Common myeloid progenitor, CD34-positive (primary cell): Measurements from ENCODE around the gene ATP5MG.
"Not testable (repeated sequence)": the region's sequence is repeated elsewhere in the genome, so short reads cannot be mapped to it uniquely, and the experiment has no call there.

ENCODE experiments used
- CTCF ChIA-PET: fragments of 350-600 bp; sonication (Branson Sonifier 250); formaldehyde crosslinking; loops from one replicate; lab custom pipeline; 2021; ENCODE audit warnings: antibody characterized with exemption; lab: Charles Lee
- POLR2A ChIA-PET: fragments of 350-600 bp; sonication (Branson Sonifier 250); formaldehyde crosslinking; loops from one replicate; lab custom pipeline; 2021; ENCODE audit warnings: antibody characterized with exemption; lab: Charles Lee
- DNase-seq, 3 donors: peaks; one replicate each; pipeline versions ENCODE4 v3.0.0 to v3.0.0-alpha.2; 2013
- H3K27ac ChIP-seq, 2 experiments: 1 replicate in 1 of 2; 2 replicates in 1 of 2; pipeline ENCODE4 v1.7.0; 2013; ENCODE audit warnings: inconsistent platforms in 2 of 2, low read length in 2 of 2, mild to moderate bottlenecking in 2 of 2, low read depth in 1 of 2, moderate library complexity in 1 of 2; ENCODE audit not compliant: severe bottlenecking in 2 of 2, insufficient read depth in 1 of 2, poor library complexity in 1 of 2
- H3K27me3 ChIP-seq, 5 experiments: replicated peaks in 2 of 5; 1 replicate in 3 of 5; 2 replicates in 2 of 5; pipeline versions ENCODE4 v1.6.1 to v1.7.0; 2013; ENCODE audit warnings: low read length in 4 of 5, mild to moderate bottlenecking in 2 of 5, moderate library complexity in 2 of 5, inconsistent platforms in 1 of 5; ENCODE audit not compliant: insufficient read depth in 5 of 5, control insufficient read depth in 4 of 5
- H3K36me3 ChIP-seq, 4 experiments: 1 replicate in 2 of 4; 2 replicates in 2 of 4; pipeline versions ENCODE4 v1.6.1 to v1.7.0; 2013; ENCODE audit warnings: low read length in 3 of 4, control low read depth in 1 of 4, mild to moderate bottlenecking in 1 of 4; ENCODE audit not compliant: control insufficient read depth in 4 of 4, insufficient read depth in 4 of 4
- H3K4me1 ChIP-seq, 4 experiments: 1 replicate in 3 of 4; 2 replicates in 1 of 4; pipeline versions ENCODE4 v1.6.1 to v1.7.1; 2013; ENCODE audit warnings: low read length in 3 of 4, mild to moderate bottlenecking in 3 of 4, control low read depth in 1 of 4, inconsistent platforms in 1 of 4, moderate library complexity in 1 of 4; ENCODE audit not compliant: control insufficient read depth in 4 of 4, insufficient read depth in 4 of 4; ENCODE audit errors: control extremely low read depth in 1 of 4
- H3K4me3 ChIP-seq, 7 experiments: 1 replicate in 4 of 7; 2 replicates in 3 of 7; pipeline versions ENCODE4 v1.5.1 to v1.7.0; 2013; ENCODE audit warnings: mild to moderate bottlenecking in 7 of 7, low read length in 6 of 7, moderate library complexity in 6 of 7, inconsistent platforms in 2 of 7, low read depth in 2 of 7, control low read depth in 1 of 7; ENCODE audit not compliant: insufficient read depth in 4 of 7, control insufficient read depth in 1 of 7; ENCODE audit errors: extremely low read depth in 1 of 7
- H3K9me3 ChIP-seq, 5 experiments: 1 replicate in 4 of 5; 2 replicates in 1 of 5; pipeline versions ENCODE4 v1.6.1 to v1.7.1; 2013; ENCODE audit warnings: low read length in 4 of 5, mild to moderate bottlenecking in 2 of 5, inconsistent platforms in 1 of 5, low read depth in 1 of 5, moderate library complexity in 1 of 5; ENCODE audit not compliant: control insufficient read depth in 4 of 5, insufficient read depth in 2 of 5; ENCODE audit errors: control extremely low read depth in 1 of 5
- WGBS: methylation state at CpG from one replicate; pipeline ENCODE4 v1.1.5; 2013; ENCODE audit not compliant: insufficient coverage; 5-methylcytosine and 5-hydroxymethylcytosine counted together

The ATP5MG gene

GRCh38 chr11:118415739-118416068 lies 14.3 kb downstream of the ATP5MG start:
- peaks cover 16 to 26% (median 24%) of the 10 kb centered on the region in 4 experiments for H3K4me1 ChIP-seq
- no peaks in the 10 kb centered on the region for H3K27me3 ChIP-seq
- CTCF ChIA-PET, result interaction anchor here (0.8 to 2.3 kb wide), 4 partner anchors 10 to 20 kb away, joined by 3 to 7 read pairs (median 6); partner anchors contain the start of gene KMT2A
- H3K27ac ChIP-seq, result peak overlapping the region in 1 of 2 experiments; percentile 79
- peak; percentile 93 to 99 (median 98) for DNase-seq
- POLR2A ChIA-PET, result interaction anchor here (1.0 to 2.2 kb wide), 3 partner anchors 14 to 20 kb away, joined by 3 to 12 read pairs (median 3); partner anchors contain the start of genes ATP5MG and KMT2A
- peak overlapping the region in 1 of 7 experiments; percentile 35 for H3K4me3 ChIP-seq
- H3K9me3 ChIP-seq, result no peaks in the 10 kb centered on the region
- H3K36me3 ChIP-seq, result peaks cover 0 to 5% (median under 1%) of the 10 kb centered on the region in 4 experiments

- POLR2A ChIA-PET, result not testable (repeated sequence)
Measured at GRCh38 chr11:118416900-118417299, 15.5 kb downstream of the ATP5MG start.

GRCh38 chr11:118417801-118418200 lies 16.4 kb downstream of the ATP5MG start:
- no peak overlapping the region for H3K4me3 ChIP-seq
- WGBS, result 100% methylated on average over 1 of the region's 4 CpGs
- ChIA-PET POLR2A (no interaction called here), CTCF (interaction anchor here (0.9 to 1.0 kb wide), 2 partner anchors 10 to 67 kb away, joined by 3 to 6 read pairs; no protein-coding TSS in a partner anchor)
- H3K9me3 ChIP-seq, result no peaks in the 10 kb centered on the region
- H3K27ac ChIP-seq, result no peak overlapping the region
- H3K36me3 ChIP-seq, result peaks cover 0 to 4% (median 0%) of the 10 kb centered on the region in 4 experiments
- no peak for DNase-seq
- peaks cover 16 to 26% (median 24%) of the 10 kb centered on the region in 4 experiments for H3K4me1 ChIP-seq
- H3K27me3 ChIP-seq, result no peaks in the 10 kb centered on the region

More at GRCh38 chr11:118416900-118417299, 15.5 kb downstream of the ATP5MG start:
- H3K4me1 ChIP-seq, result peaks cover 16 to 26% (median 24%) of the 10 kb centered on the region in 4 experiments
- not testable (repeated sequence) for H3K27me3 ChIP-seq, H3K36me3 ChIP-seq, DNase-seq, H3K9me3 ChIP-seq, H3K4me3 ChIP-seq, H3K27ac ChIP-seq
- CTCF ChIA-PET, result interaction anchor here (0.9 kb wide), 1 partner anchor 68 kb away, joined by 3 read pairs; no protein-coding TSS in a partner anchor

- 98% methylated on average over 4 of the region's 5 CpGs for WGBS
Measured at GRCh38 chr11:118418766-118419165, 17.4 kb downstream of the ATP5MG start.

DNA sequence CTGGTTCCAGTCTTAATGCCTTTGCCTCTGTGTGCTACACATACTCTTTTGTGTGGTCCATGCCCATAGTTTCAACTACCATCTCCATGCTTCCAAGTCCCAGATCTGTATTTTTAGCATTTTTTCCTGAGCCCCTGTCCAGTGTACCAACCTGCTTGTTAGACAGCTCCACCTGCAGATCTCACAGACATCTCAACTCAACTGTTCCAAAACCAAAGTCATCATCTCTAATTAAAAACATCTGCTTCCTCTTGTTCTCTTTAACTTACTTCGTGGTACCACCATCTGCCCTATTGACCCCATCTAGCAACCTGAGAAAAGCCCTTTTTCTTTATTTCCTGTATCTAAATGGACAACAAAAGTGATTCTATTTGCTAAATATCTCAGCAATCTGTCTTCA lies 26.3 kb downstream of the ATP5MG start:
- Histone ChIP-seq H3K4me1 (peaks cover 0 to 10% (median 4%) of the 10 kb centered on the region in 4 experiments), H3K27ac (no peak overlapping the region), H3K27me3 (no peaks in the 10 kb centered on the region), H3K4me3 (no peak overlapping the region), H3K36me3 (peaks cover 0 to 2% (median 0%) of the 10 kb centered on the region in 4 experiments), H3K9me3 (no peaks in the 10 kb centered on the region)
- CTCF ChIA-PET, result interaction anchor here (0.6 to 1.8 kb wide), 5 partner anchors 9 to 107 kb away, joined by 3 to 6 read pairs (median 6); no protein-coding TSS in a partner anchor
- POLR2A ChIA-PET, result interaction anchor here (0.6 kb wide), 1 partner anchor 674 kb away, joined by 3 read pairs; the partner anchor contains the start of gene DPAGT1
- DNase-seq, result peak in 2 of 3 donors; percentile 43 to 64
- WGBS, result 0% methylated on average over 1 of the region's 1 CpG

More at GRCh38 chr11:118418766-118419165, 17.4 kb downstream of the ATP5MG start:
- peaks cover 0 to 2% (median 0%) of the 10 kb centered on the region in 4 experiments for H3K36me3 ChIP-seq
- H3K9me3 ChIP-seq, result no peaks in the 10 kb centered on the region
- H3K27me3 ChIP-seq, result no peaks in the 10 kb centered on the region
- H3K4me1 ChIP-seq, result peaks cover 16 to 26% (median 24%) of the 10 kb centered on the region in 4 experiments
- no peak for DNase-seq
- ChIA-PET CTCF (interaction anchor here (0.7 to 1.0 kb wide), 2 partner anchors 9 to 53 kb away, joined by 3 to 6 read pairs; no protein-coding TSS in a partner anchor), POLR2A (interaction anchor here (1.0 kb wide), 1 partner anchor 12 kb away, joined by 6 read pairs; no protein-coding TSS in a partner anchor)
- H3K4me3 ChIP-seq, result no peak overlapping the region
- H3K27ac ChIP-seq, result no peak overlapping the region

- H3K36me3 ChIP-seq, result no peaks in the 10 kb centered on the region
- DNase-seq, result no peak
- CTCF ChIA-PET, result interaction anchor here (0.8 to 2.1 kb wide), 13 partner anchors 18 to 61 kb away, joined by 3 to 6 read pairs (median 4); no protein-coding TSS in a partner anchor
- peaks cover 8 to 34% (median 26%) of the 10 kb centered on the region in 4 experiments for H3K4me1 ChIP-seq
- H3K27ac ChIP-seq, result no peak overlapping the region
- H3K4me3 ChIP-seq, result no peak overlapping the region
- POLR2A ChIA-PET, result interaction anchor here (1.1 to 1.2 kb wide), 2 partner anchors 12 to 15 kb away, joined by 3 to 6 read pairs; no protein-coding TSS in a partner anchor
- no peaks in the 10 kb centered on the region for H3K9me3 ChIP-seq
- no peaks in the 10 kb centered on the region for H3K27me3 ChIP-seq
- no CpG with 5 or more reads among the region's 2 CpGs for WGBS
Measured at GRCh38 chr11:118430956-118431355, 29.6 kb downstream of the ATP5MG start.

- Histone ChIP-seq H3K36me3 (no peaks in the 10 kb centered on the region), H3K27me3 (no peaks in the 10 kb centered on the region), H3K4me3 (peak overlapping the region; percentile 4 to 97 (median 83)), H3K4me1 (peaks cover 12 to 41% (median 36%) of the 10 kb centered on the region in 4 experiments), H3K9me3 (no peaks in the 10 kb centered on the region), H3K27ac (no peak overlapping the region)
- no peak for DNase-seq
- CTCF ChIA-PET, result interaction anchor here (1.8 to 1.9 kb wide), 2 partner anchors 26 to 32 kb away, joined by 7 to 9 read pairs; no protein-coding TSS in a partner anchor
- 3% methylated on average over 6 of the region's 9 CpGs for WGBS
- POLR2A ChIA-PET, result no interaction called here
Measured at GRCh38 chr11:118434123-118434552, 32.7 kb downstream of the ATP5MG start.
